Fibroblast of mammary gland (primary cell): Measurements from ENCODE around the gene C2orf68.

Experiments used
- DNase-seq: peaks from one replicate; pipeline ENCODE4 v3.0.0-alpha.2; 2010; ENCODE audit warnings: low read depth
- H3K4me3 ChIP-seq: 2 replicates; pipeline ENCODE4 v1.5.1; 2011; ENCODE audit warnings: low read depth, mild to moderate bottlenecking, low read length, moderate library complexity; ENCODE audit not compliant: control insufficient read depth
- CTCF ChIP-seq: conservative IDR thresholded peaks from 2 replicates; pipeline ENCODE4 v1.5.1; 2011; ENCODE audit warnings: low read depth, low read length, inconsistent platforms; ENCODE audit not compliant: control insufficient read depth, insufficient read depth

The C2orf68 gene

GRCh38 chr2:85655961-85656417 is 44.1 kb upstream of the C2orf68 start:
- H3K4me3 ChIP-seq = no peak overlapping the region
- no peak for TF ChIP-seq CTCF
- DNase-seq = peak; percentile 89

GRCh38 chr2:85653996-85654395 is 42.1 kb upstream of the C2orf68 start:
- DNase-seq = no peak
- TF ChIP-seq CTCF = no peak
- H3K4me3 ChIP-seq = no peak overlapping the region

GRCh38 chr2:85652056-85652455 is 40.2 kb upstream of the C2orf68 start:
- H3K4me3 ChIP-seq = no peak overlapping the region
- no peak for DNase-seq
- TF ChIP-seq CTCF = no peak

GRCh38 chr2:85651097-85651496 is 39.2 kb upstream of the C2orf68 start:
- TF ChIP-seq CTCF = no peak
- H3K4me3 ChIP-seq = no peak overlapping the region
- DNase-seq = no peak

GRCh38 chr2:85650456-85650855 is 38.6 kb upstream of the C2orf68 start:
- no peak for TF ChIP-seq CTCF
- DNase-seq = no peak
- H3K4me3 ChIP-seq = no peak overlapping the region

- no peak for TF ChIP-seq CTCF
- peak; percentile 60 for DNase-seq
- H3K4me3 ChIP-seq = no peak overlapping the region
Observed at GRCh38 chr2:85649201-85650190, 37.6 kb upstream of the C2orf68 start.

GRCh38 chr2:85648619-85649018 is 36.8 kb upstream of the C2orf68 start:
- H3K4me3 ChIP-seq = no peak overlapping the region
- DNase-seq = peak; percentile 74
- TF ChIP-seq CTCF = peak; percentile 73
